ENCODE data around the gene CFC1B. TPM values are rescaled to one million over a fixed set of nuclear protein-coding genes. Genes with fewer than 3 reads are reported as not detected.
"Not testable (repeated sequence)": the region's sequence is repeated elsewhere in the genome, so short reads cannot be mapped to it uniquely, and the experiment has no call there.

Gene CFC1B
- polyA plus RNA-seq, 3 donors, result not detected

GRCh38 chr2:130556441-130556840, 35.4 kb downstream of the CFC1B start:
- not testable (repeated sequence) for DNase-seq (ENCODE audit: low read depth in 3 of 3, low spot score in 2 of 3)

- DNase-seq (ENCODE audit: low read depth in 3 of 3, low spot score in 2 of 3), result not testable (repeated sequence)
Measured at GRCh38 chr2:130566165-130566564, 45.1 kb downstream of the CFC1B start.

GRCh38 chr2:130571929-130572328, 50.9 kb downstream of the CFC1B start:
- DNase-seq (ENCODE audit: low read depth in 3 of 3, low spot score in 2 of 3), result not testable (repeated sequence)

GRCh38 chr2:130574230-130574629, 53.2 kb downstream of the CFC1B start:
- DNase-seq (ENCODE audit: low read depth in 3 of 3, low spot score in 2 of 3), result not testable (repeated sequence)

- DNase-seq (ENCODE audit: low read depth in 3 of 3, low spot score in 2 of 3), result not testable (repeated sequence)
Measured at GRCh38 chr2:130576209-130576784, 55.3 kb downstream of the CFC1B start.

GRCh38 chr2:130577559-130577958, 56.5 kb downstream of the CFC1B start:
- DNase-seq (ENCODE audit: low read depth in 3 of 3, low spot score in 2 of 3), result not testable (repeated sequence)

Other genes starting within 250 kb of the CFC1B start
- gene IMP4, start 178.3 kb upstream of the CFC1B start, polyA plus RNA-seq (ENCODE audit: insufficient read length in 3 of 3), result 10 to 100 TPM; 32.4 to 40.9 (median 36.6) TPM
- gene PTPN18, start 165.2 kb upstream of the CFC1B start, polyA plus RNA-seq (ENCODE audit: insufficient read length in 3 of 3), result 10 to 100 TPM; 27.7 to 29.3 (median 28.2) TPM
- under 1 TPM in 2 of 3 donors, not detected in 1; 0.10 to 0.14 TPM for gene POTEI, start 11.9 kb upstream of the CFC1B start, polyA plus RNA-seq (ENCODE audit: insufficient read length in 3 of 3)
- not detected for gene CFC1, start 78.4 kb downstream of the CFC1B start, polyA plus RNA-seq (ENCODE audit: insufficient read length in 3 of 3)
- under 1 TPM in 2 of 3 donors, not detected in 1; 0.06 to 0.14 TPM for gene POTEJ, start 90.2 kb downstream of the CFC1B start, polyA plus RNA-seq (ENCODE audit: insufficient read length in 3 of 3)
- gene GPR148, start 207.8 kb downstream of the CFC1B start, polyA plus RNA-seq (ENCODE audit: insufficient read length in 3 of 3), result not detected
- gene AMER3, start 234.3 kb downstream of the CFC1B start, polyA plus RNA-seq (ENCODE audit: insufficient read length in 3 of 3), result under 1 TPM; 0.01 to 0.10 (median 0.01) TPM

Data from right renal cortex interstitium (tissue), 3 donors.